HG02943 (cell line): ENCODE results near the gene SNRNP70.

Experiments
- ATAC-seq: cut with Tn5 transposase; IDR thresholded peaks from one replicate; pipeline ENCODE4 v1.9.1; 2021; ENCODE audit warnings: mild to moderate bottlenecking, low read depth, moderate library complexity; ENCODE audit not compliant: unreplicated experiment

SNRNP70 gene

GRCh38 chr19:49097453-49098288 lies 12.4 kb downstream of the SNRNP70 start:
- ATAC-seq, result no peak

- ATAC-seq, result no peak
Observed at GRCh38 chr19:49098795-49099194, 13.5 kb downstream of the SNRNP70 start.

- ATAC-seq, result no peak
Observed at GRCh38 chr19:49101160-49101559, 15.9 kb downstream of the SNRNP70 start.

- ATAC-seq, result no peak
Observed at GRCh38 chr19:49102303-49102702, 17.1 kb downstream of the SNRNP70 start.

- ATAC-seq, result no peak
Observed at GRCh38 chr19:49103331-49104085, 18.3 kb downstream of the SNRNP70 start.

GRCh38 chr19:49104229-49104864 lies 19.1 kb downstream of the SNRNP70 start:
- ATAC-seq, result no peak

GRCh38 chr19:49106648-49107135 lies 21.4 kb downstream of the SNRNP70 start:
- no peak for ATAC-seq

GRCh38 chr19:49107625-49108459 lies 22.6 kb downstream of the SNRNP70 start:
- no peak for ATAC-seq

- no peak for ATAC-seq
Observed at GRCh38 chr19:49109051-49109450, 23.8 kb downstream of the SNRNP70 start.

- no peak for ATAC-seq
Observed at GRCh38 chr19:49109569-49110233, 24.4 kb downstream of the SNRNP70 start.

- ATAC-seq, result no peak
Observed at GRCh38 chr19:49110567-49110966, 25.3 kb downstream of the SNRNP70 start.

- ATAC-seq, result no peak
Observed at GRCh38 chr19:49111218-49111998, 26.2 kb downstream of the SNRNP70 start.

GRCh38 chr19:49113762-49114629 lies 28.7 kb downstream of the SNRNP70 start, which contains the start of gene LIN7B:
LIN7B (plus strand) TSS chr19:49114370; CDS start chr19:49114405, 35 bp downstream.
- ATAC-seq, result no peak

- ATAC-seq, result no peak
Observed at GRCh38 chr19:49114630-49115363, 29.5 kb downstream of the SNRNP70 start.

- no peak for ATAC-seq
Observed at GRCh38 chr19:49116544-49116943, 31.3 kb downstream of the SNRNP70 start.

- ATAC-seq, result no peak
Observed at GRCh38 chr19:49117677-49118564, 32.7 kb downstream of the SNRNP70 start.
